Effector memory CD8-positive, alpha-beta T cell (primary cell): ENCODE measurements around the gene PCSK4.
"Not testable (repeated sequence)": the region's sequence is repeated elsewhere in the genome, so short reads cannot be mapped to it uniquely, and the experiment has no call there.

Experiments used
- ATAC-seq: fragments of 150-1000 bp; cut with Tn5 transposase; replicated peaks from 2 replicates; pipeline ENCODE4 v1.10.0; 2021; ENCODE audit warnings: mild to moderate bottlenecking, moderate library complexity
- DNase-seq, 3 experiments: peaks; one replicate each; pipeline ENCODE4 v3.0.0; 2021
- H3K27ac Mint-ChIP-seq, 2 donors: one replicate each; pipeline ENCODE4 v1.8.0; 2022; ENCODE audit warnings: mild to moderate bottlenecking in 2 of 2, mixed read lengths in 2 of 2, moderate library complexity in 2 of 2
- H3K27me3 Mint-ChIP-seq, 2 donors: one replicate each; pipeline ENCODE4 v1.8.0; 2022; ENCODE audit warnings: mixed read lengths in 2 of 2
- H3K36me3 Mint-ChIP-seq: one replicate; pipeline ENCODE4 v1.8.0; 2022; ENCODE audit warnings: mild to moderate bottlenecking, moderate library complexity, mixed read lengths; ENCODE audit not compliant: insufficient read depth
- H3K4me1 Mint-ChIP-seq, 2 donors: one replicate each; pipeline ENCODE4 v1.8.0; 2022; ENCODE audit warnings: low read depth in 2 of 2, mixed read lengths in 2 of 2
- H3K4me3 Mint-ChIP-seq, 2 donors: one replicate each; pipeline ENCODE4 v1.8.0; 2022; ENCODE audit warnings: mild to moderate bottlenecking in 2 of 2, mixed read lengths in 2 of 2, moderate library complexity in 2 of 2
- H3K9me3 Mint-ChIP-seq, 2 donors: one replicate each; pipeline ENCODE4 v1.8.0; 2022; ENCODE audit warnings: mixed read lengths in 2 of 2

Gene PCSK4

DNA sequence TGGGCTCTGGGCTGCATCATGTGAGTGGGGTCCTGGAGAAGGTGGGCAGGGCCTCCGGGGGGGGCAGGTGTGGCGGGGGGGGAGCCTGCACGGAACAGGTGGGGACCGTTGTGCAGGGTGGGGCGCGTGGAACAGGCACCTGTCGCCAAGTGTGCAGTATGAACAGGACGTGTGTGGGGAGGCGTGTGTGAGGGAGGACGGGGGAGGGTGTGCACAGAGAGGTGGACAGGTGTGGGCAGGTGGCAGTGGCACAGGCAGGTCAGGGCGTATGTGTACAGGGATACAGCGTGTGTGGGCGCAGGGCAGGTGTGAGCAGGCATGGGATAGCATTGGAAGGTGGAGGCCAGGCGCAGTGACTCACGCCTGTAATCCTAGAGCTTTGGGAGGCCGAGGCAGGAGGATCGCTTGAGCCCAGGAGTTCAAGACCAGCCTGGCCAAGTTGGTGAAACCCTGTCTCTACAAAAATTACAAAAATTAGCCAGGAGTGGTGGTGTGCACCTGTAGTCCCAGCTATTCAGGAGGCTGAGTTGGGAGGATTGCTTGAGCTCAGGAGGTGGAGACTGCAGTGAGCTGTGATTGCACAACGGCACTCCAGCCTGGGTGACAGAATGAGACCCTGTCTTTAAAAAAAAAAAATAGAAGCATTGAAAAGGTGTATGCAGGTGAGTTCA lies 37.0 kb upstream of the PCSK4 start:
- Mint-ChIP-seq H3K36me3 (peaks cover 7% of the 10 kb centered on the region), H3K27me3 (peaks cover 43 to 76% of the 10 kb centered on the region in 2 donors), H3K27ac (no peak overlapping the region), H3K9me3 (no peaks in the 10 kb centered on the region), H3K4me3 (no peak overlapping the region), H3K4me1 (peaks cover 5 to 10% of the 10 kb centered on the region in 2 donors)
- DNase-seq (no peak), ATAC-seq (no peak)

DNA sequence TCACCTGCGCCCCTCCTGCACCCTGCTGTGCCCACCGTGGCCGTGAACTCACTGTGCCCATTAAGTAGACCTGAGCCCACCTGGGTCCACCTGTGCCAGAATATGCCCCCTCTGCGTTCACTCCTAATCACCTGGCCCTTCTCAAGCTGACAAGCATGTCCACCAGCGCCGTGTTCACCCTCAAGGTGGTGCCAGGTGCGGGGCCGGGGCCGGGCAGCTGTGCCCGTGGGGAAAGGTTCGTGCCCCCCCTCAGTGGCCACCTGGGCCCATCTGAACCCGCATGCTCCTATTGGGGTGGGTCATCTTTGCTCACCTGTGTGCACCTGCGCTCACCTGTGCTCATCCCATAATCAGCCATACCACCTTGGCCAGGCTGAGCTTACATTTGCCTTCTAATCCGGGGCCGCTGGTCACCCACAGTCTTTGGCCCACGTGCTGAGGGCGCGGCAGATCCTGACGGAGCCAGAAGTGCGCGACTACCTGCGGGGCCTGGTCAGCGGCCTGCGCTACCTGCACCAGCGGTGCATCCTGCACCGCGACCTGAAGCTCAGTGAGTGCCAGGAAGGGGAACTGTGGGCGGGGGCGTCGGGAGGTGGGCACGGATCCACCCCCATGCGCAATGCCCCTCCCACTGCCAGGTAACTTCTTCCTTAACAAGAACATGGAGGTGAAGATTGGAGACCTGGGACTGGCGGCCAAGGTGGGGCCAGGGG lies 36.1 kb upstream of the PCSK4 start:
- peaks cover 5 to 10% of the 10 kb centered on the region in 2 donors for H3K4me1 Mint-ChIP-seq
- no peak overlapping the region for H3K27ac Mint-ChIP-seq
- no peak for DNase-seq
- H3K9me3 Mint-ChIP-seq = no peaks in the 10 kb centered on the region
- peaks cover 7% of the 10 kb centered on the region for H3K36me3 Mint-ChIP-seq
- H3K27me3 Mint-ChIP-seq = peaks cover 35 to 73% of the 10 kb centered on the region in 2 donors
- H3K4me3 Mint-ChIP-seq = no peak overlapping the region
- ATAC-seq = no peak

DNA sequence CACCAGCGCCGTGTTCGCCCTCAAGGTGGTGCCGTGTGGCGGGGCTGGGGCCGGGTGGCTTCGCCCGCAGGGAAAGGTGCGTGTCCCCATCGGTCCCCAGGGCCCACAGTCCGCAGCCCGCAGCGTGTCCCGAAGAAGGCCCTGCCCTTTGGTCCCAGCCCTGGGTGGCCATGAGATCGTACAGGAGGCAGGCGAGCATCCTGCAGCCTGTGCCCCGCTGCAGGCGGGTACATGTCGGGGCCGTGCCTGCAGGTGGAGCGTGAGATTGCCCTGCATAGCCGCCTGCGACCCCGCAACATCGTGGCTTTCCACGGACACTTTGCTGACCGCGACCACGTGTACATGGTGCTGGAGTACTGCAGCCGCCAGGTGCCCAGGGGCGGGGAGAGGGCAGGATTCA lies 35.2 kb upstream of the PCSK4 start:
- ATAC-seq (no peak), DNase-seq (no peak)
- H3K36me3 Mint-ChIP-seq = peaks cover 7% of the 10 kb centered on the region
- no peak overlapping the region for H3K4me3 Mint-ChIP-seq
- no peak overlapping the region for H3K27ac Mint-ChIP-seq
- no peaks in the 10 kb centered on the region for H3K9me3 Mint-ChIP-seq
- H3K4me1 Mint-ChIP-seq = peaks cover 5 to 10% of the 10 kb centered on the region in 2 donors
- H3K27me3 Mint-ChIP-seq = peaks cover 34 to 67% of the 10 kb centered on the region in 2 donors

DNA sequence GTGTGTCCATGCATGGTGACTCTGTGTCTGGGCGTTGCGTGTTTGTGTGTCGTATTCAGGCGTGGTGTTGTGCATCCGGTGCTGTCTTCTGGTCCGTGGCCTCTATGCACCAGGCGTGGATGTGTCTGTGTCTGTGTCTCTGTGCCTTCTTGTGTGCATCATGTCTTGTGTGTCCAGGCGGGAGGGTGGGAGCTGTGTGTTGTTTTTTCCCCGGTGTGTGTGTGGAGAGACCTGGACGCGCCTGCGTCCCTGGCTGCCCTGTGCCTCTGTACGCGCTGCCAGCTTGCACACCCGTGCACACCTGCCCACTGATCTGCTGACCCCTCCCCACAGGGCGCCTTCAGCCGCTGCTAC lies 34.8 kb upstream of the PCSK4 start:
- Mint-ChIP-seq H3K27me3 (peaks cover 30 to 63% of the 10 kb centered on the region in 2 donors), H3K27ac (no peak overlapping the region), H3K9me3 (no peaks in the 10 kb centered on the region), H3K36me3 (peaks cover 5% of the 10 kb centered on the region), H3K4me1 (peaks cover 5 to 10% of the 10 kb centered on the region in 2 donors), H3K4me3 (no peak overlapping the region)
- no peak for DNase-seq
- ATAC-seq = no peak

- Mint-ChIP-seq H3K4me1 (peaks cover 5 to 10% of the 10 kb centered on the region in 2 donors), H3K36me3 (peaks cover 3% of the 10 kb centered on the region), H3K4me3 (no peak overlapping the region), H3K27me3 (peaks cover 28 to 58% of the 10 kb centered on the region in 2 donors), H3K27ac (no peak overlapping the region), H3K9me3 (no peaks in the 10 kb centered on the region)
- no peak for ATAC-seq
- DNase-seq = no peak
These were observed 34.3 kb upstream of the PCSK4 start for GRCh38 chr19:1524287-1524971.

DNA sequence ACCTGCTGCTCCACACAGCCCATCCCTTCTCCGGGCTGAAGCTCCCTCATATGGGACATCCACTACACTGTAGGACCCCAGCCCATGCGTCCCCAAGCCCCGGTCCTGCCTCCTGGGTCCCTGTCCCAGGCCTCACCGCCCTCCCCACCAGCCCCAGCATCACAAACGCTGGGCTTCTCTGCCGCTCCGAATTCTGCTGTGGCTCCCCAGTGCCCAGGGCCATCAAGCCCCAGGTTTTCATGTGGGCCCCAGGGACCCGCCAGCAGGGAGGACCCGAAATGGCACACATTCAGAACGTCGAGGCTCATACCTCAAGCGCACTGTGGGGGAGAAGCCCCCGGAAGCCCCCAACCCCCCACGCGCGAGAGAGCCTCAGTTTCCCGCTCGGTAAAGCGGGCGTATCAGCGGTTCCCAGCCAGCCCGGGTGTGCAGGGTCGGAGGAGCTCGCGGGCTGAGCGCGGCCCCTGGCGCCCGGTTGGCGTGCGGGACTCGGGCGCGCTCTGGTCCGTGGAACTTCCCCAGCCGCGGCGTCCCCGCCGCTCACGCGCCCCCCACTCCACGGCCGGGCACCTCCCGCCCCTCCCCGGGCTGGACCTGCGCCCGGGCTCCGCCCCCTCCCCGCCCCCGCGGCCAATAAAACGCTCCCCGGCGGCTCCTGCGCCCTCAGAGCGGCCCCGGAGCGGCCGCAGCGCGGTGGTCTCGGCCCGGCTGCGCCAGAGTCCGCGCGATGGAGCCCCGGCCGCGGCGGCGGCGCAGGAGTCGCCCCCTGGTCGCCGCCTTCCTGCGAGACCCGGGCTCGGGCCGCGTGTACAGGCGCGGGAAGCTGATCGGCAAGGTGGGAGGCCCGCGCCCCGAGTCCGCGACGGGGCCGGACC lies 33.5 kb upstream of the PCSK4 start, which contains the start of gene PLK5:
Gene PLK5 (plus strand): TSS at position 666 of the 875 bp plus-strand sequence. CDS start 2,920 bp downstream, outside the sequence.
- no peak within 1 kb of the TSS for H3K4me3 Mint-ChIP-seq
- ATAC-seq = no peak
- H3K36me3 Mint-ChIP-seq = peaks cover 3% of the 10 kb centered on the region
- no peak within 1 kb of the TSS for H3K27ac Mint-ChIP-seq
- peaks cover 28 to 60% of the 10 kb centered on the region in 2 donors for H3K27me3 Mint-ChIP-seq
- no peak for DNase-seq
- H3K9me3 Mint-ChIP-seq = no peaks in the 10 kb centered on the region
- peaks cover 5 to 10% of the 10 kb centered on the region in 2 donors for H3K4me1 Mint-ChIP-seq

- Mint-ChIP-seq H3K9me3 (no peaks in the 10 kb centered on the region), H3K36me3 (peaks cover 6% of the 10 kb centered on the region), H3K27me3 (peaks cover 28 to 67% of the 10 kb centered on the region in 2 donors), H3K27ac (no peak overlapping the region), H3K4me3 (no peak overlapping the region), H3K4me1 (peaks cover 5 to 10% of the 10 kb centered on the region in 2 donors)
- ATAC-seq = no peak
- no peak for DNase-seq
These were observed 32.7 kb upstream of the PCSK4 start for GRCh38 chr19:1522838-1523237.

DNA sequence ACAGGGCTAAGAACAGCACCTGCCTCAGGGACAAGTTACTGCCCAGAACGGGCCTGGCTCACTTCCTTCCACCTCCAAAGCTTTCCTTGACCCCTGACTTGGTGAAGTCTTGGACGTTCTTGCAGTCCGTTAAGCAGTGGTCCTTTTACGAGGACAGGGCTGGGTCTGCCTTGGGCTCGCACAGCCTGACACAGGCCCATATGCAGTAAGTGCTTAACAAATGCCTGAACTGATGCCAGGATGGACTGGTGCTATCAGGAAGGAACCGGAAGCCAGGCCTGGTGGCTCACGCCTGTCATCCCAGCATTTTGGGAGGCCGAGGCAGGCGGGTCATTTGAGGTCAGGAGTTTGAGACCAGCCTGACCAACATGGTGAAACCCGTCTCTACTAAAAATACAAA lies 31.9 kb upstream of the PCSK4 start:
- Mint-ChIP-seq H3K36me3 (peaks cover 6% of the 10 kb centered on the region), H3K9me3 (no peaks in the 10 kb centered on the region), H3K4me1 (peaks cover 5 to 9% of the 10 kb centered on the region in 2 donors), H3K4me3 (no peak overlapping the region), H3K27me3 (peaks cover 22 to 60% of the 10 kb centered on the region in 2 donors), H3K27ac (no peak overlapping the region)
- DNase-seq = no peak
- ATAC-seq = no peak

GRCh38 chr19:1521636-1522035 lies 31.5 kb upstream of the PCSK4 start:
- no peak for ATAC-seq
- H3K36me3 Mint-ChIP-seq = peaks cover 6% of the 10 kb centered on the region
- H3K9me3 Mint-ChIP-seq = no peaks in the 10 kb centered on the region
- DNase-seq = no peak
- H3K27me3 Mint-ChIP-seq = peaks cover 25 to 60% of the 10 kb centered on the region in 2 donors
- no peak overlapping the region for H3K4me3 Mint-ChIP-seq
- peaks cover 5 to 9% of the 10 kb centered on the region in 2 donors for H3K4me1 Mint-ChIP-seq
- no peak overlapping the region for H3K27ac Mint-ChIP-seq

DNA sequence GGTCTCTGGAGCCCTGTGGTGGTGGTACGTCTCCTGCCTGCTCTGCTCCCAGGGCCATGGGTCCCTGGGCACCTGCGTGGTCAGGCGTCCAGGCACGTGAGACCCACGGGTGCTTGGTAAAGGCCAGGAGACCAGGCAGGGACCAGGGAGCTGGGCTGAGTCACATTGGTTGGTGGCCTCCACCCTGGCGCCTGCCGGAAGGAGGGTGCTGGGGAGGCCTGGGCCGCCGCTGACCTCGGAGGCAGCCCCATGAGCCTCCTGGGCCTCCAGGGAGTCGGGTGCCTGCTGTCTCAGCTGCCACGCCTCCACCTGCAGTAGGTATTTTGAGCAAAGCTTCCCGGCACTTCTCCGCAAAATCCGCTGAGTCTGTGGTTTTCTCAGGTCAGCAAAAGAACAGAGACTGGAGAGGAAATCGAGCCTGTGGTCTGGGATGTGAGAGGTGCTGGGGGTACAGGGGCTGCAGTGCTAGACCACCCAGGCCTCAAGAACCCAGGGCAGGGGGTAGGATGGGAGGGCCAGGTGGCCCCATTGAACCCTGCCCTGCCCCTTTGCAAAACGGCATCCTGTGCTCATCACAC lies 30.1 kb upstream of the PCSK4 start:
- no peak overlapping the region for H3K27ac Mint-ChIP-seq
- no peak for DNase-seq
- H3K9me3 Mint-ChIP-seq = no peaks in the 10 kb centered on the region
- no peak for ATAC-seq
- H3K4me3 Mint-ChIP-seq = no peak overlapping the region
- H3K27me3 Mint-ChIP-seq = peaks cover 20 to 54% of the 10 kb centered on the region in 2 donors
- H3K36me3 Mint-ChIP-seq = peaks cover 4% of the 10 kb centered on the region
- peaks cover 3 to 5% of the 10 kb centered on the region in 2 donors for H3K4me1 Mint-ChIP-seq

DNA sequence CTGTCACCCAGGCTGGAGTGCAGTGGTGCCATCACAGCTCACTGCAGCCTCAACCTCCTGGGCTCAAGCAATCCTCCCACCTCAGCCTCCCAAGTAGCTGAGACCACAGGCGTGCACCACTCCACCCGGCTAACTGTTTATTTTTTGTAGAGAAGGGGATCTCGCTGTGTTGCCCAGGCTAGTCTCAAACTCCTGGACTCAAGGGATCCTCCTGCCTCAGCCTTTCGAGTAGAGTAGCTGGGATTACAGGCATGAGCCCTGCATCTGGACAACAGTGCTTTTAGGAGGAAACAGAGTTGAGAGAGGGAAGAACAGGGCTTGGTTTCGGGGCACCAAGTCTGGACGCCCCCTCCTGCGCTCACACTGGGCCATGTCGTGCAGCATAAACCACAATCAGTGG lies 29.7 kb upstream of the PCSK4 start:
- not testable (repeated sequence) for DNase-seq, ATAC-seq, H3K9me3 Mint-ChIP-seq, H3K4me3 Mint-ChIP-seq, H3K36me3 Mint-ChIP-seq, H3K27ac Mint-ChIP-seq, H3K4me1 Mint-ChIP-seq
- H3K27me3 Mint-ChIP-seq = peaks cover 15 to 50% of the 10 kb centered on the region in 2 donors

GRCh38 chr19:1518471-1518870 lies 28.3 kb upstream of the PCSK4 start:
- Mint-ChIP-seq H3K36me3 (peaks cover 4% of the 10 kb centered on the region), H3K4me3 (no peak overlapping the region), H3K27ac (no peak overlapping the region), H3K27me3 (peaks cover 10 to 41% of the 10 kb centered on the region in 2 donors), H3K9me3 (no peaks in the 10 kb centered on the region), H3K4me1 (no peaks in the 10 kb centered on the region)
- DNase-seq (no peak), ATAC-seq (no peak)

DNA sequence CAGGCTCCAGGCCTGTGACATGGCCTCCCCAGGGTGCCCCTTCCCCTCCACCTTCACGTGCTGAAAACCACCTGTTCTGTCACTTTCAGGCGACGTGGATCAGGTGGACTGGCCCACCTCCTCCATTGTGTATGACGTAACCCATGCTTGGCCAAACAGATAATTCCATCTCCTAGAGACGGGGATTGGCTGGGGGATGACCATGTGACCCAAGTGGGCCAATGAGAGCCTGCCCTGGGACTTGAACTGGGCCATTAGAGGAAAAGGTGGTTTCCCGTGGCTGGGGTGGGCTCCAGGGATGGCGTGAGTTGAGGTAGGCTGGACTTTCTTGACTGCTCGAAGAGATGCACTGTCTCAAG lies 26.2 kb upstream of the PCSK4 start:
- no peak overlapping the region for H3K4me3 Mint-ChIP-seq
- no peaks in the 10 kb centered on the region for H3K4me1 Mint-ChIP-seq
- peaks cover 4% of the 10 kb centered on the region for H3K36me3 Mint-ChIP-seq
- no peak for ATAC-seq
- H3K27ac Mint-ChIP-seq = no peak overlapping the region
- no peak for DNase-seq
- no peaks in the 10 kb centered on the region for H3K9me3 Mint-ChIP-seq
- H3K27me3 Mint-ChIP-seq = peaks cover 10 to 24% of the 10 kb centered on the region in 2 donors
